HG02840 (cell line): Measurements from ENCODE around the gene ATG3.

ENCODE experiments used
- ATAC-seq: cut with Tn5 transposase; IDR thresholded peaks from one replicate; pipeline ENCODE4 v1.9.1; 2021; ENCODE audit warnings: mild to moderate bottlenecking, moderate library complexity, moderate number of reproducible peaks; ENCODE audit not compliant: unreplicated experiment, low FRiP score

The ATG3 gene

DNA sequence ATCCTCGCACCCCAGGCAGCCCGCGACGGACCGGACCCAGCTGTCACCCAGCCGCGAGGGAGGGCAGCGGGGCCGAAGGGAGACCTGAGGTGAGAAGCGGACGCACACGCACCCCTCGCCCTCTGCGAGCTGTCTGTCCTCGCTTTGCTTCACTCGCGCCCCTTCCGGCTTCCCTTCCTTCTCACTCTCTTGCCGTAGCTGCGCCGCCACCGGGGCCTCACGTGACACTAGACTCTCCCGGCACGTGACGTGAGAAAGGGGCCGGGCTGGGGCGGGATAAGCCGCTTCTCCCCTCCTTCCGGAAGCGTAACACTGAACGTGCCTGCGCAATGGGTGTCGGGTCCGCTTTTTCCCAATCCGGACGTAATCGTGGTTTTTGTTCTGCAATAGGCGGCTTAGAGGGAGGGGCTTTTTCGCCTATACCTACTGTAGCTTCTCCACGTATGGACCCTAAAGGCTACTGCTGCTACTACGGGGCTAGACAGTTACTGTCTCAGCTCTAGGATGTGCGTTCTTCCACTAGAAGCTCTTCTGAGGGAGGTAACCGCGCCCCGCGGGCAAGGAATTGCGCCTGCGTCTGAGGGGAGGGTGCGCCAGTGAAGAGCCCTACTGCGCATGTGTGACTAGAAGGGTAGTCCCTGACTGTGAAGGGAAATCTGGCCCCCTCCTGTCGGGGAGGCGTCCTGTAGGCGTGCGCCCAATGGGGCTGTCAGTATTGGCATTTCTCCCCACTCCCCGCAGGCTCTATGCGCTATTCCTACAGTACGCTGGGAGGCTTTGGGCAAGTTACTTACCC is at the start of gene ATG3, which contains the start of gene SLC35A5:
Gene ATG3 (minus strand): TSS at position 229 of the 796 bp plus-strand sequence. CDS start 434 bp downstream, outside the sequence.
Gene SLC35A5 (plus strand): TSS at position 312 of the 796 bp plus-strand sequence. CDS start 1,359 bp downstream, outside the sequence.
- ATAC-seq, result peak; percentile 84

DNA sequence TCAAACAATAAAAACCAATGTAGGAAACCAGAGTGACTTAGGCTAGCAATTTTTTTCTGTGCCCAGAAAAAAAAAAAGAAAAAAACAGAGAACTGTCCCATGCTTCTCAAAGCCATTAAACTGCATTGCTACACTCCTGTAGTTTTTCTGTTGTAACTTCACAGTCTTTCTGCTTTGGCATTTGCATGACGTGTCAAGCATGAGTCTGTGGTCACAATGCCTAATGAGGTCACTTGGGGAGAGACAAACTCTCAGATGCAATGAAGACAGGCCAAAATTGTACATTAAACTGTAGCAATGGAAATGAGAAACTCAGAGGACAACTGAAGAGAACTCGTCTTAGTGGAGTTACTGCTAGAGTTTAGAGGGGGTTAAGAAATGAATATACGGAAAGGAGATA is 48.4 kb upstream of the ATG3 start:
- ATAC-seq, result no peak

DNA sequence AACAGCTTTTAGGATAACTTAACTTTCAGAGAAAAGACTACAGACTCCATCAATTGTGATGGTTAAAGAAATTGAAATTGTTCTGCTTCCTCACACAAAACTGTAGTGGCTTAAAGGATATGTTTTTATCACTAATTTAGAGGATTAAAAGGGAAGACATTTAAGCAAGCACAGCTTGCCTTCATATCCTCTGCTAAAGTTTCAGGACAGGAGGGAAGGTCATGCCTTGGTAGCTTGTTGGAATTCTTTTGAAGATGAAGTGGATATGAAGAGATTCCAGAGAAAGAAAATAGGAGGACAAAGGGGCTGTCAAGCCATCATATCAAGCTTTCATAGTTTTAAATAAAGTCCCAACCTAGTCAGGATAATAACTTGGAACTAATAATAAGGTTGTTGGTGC is 46.1 kb upstream of the ATG3 start:
- no peak for ATAC-seq

DNA sequence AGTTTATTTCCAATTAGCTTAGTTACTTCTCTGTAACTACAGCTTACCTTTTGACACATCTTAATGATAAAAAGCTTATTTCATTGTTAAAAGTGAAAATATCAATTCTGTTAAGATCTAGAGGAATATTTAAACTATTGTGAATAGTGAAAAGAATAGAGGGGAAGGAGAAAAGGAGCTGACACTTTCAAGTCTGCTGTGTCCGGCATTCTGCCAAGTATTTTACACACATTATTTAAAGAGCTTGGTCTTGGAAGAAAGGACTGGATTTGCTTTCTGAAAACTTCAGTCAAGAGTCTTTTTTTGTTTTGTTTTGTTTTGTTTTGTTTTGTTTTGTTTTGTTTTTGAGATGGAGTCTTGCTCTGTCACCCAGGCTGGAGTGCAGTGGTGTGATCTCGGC is 44.3 kb upstream of the ATG3 start:
- no peak for ATAC-seq

DNA sequence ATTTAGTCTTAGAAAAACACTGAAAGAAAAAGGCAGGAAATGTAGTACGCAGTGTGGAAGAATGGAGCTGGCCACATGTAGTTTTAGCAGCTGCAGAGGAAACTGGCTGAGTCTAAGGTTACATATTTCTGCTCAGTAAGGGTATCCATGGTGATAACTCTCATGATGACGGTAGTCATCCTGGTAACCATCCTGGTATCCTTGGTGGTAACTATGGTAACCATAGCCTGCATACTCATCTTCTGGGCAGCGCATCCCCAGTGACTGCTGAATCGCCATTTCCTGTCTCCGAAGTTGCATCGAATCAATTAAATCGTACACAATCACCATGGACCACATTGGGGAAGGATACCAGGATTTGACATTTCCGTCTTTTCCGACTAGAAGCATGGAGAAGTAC is 43.5 kb upstream of the ATG3 start:
- ATAC-seq, result no peak

GRCh38 chr3:112604536-112604935 is 42.8 kb upstream of the ATG3 start:
- no peak for ATAC-seq

- peak; percentile 69 for ATAC-seq
These were observed 40.6 kb upstream of the ATG3 start for GRCh38 chr3:112602217-112602838.

- ATAC-seq, result no peak
These were observed 37.0 kb upstream of the ATG3 start for GRCh38 chr3:112598731-112599130.

DNA sequence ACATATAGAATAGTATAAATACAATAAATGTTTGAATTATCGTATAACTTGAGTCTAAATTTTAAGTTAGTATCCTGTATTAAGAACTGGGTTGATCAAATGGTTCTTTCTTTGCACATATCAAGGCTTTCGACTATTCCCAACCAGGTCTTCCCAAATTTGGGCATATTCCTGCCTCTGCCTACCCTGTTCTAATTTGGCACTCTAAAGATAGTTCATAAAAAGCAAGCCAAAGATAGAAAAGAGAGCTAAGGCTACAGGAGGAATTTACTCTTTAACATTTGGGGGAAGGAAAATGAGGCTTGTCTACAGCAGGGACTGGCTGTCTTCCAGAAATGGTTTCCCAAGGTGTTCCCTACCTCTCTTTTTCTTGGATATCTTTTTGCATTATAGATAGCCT is 36.2 kb upstream of the ATG3 start:
- no peak for ATAC-seq

DNA sequence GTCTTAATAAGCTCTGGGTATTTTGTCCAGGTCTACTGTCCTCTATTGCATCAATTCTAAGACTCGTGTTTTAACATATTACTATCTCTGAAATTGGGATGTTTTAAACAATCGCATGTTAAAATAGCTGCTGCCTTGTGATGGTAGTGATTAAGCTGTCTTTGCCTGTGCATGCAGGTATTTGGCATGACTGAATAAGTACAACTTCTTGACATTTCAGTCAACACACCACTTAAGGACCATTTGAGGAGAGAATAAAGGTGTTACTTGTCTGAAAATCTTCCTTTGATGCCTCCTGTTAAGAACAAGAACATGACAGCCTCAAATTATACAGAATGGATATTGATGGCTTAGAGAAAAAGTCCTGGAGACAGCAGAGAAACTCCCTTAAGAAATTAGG is 33.1 kb upstream of the ATG3 start:
- ATAC-seq, result no peak

DNA sequence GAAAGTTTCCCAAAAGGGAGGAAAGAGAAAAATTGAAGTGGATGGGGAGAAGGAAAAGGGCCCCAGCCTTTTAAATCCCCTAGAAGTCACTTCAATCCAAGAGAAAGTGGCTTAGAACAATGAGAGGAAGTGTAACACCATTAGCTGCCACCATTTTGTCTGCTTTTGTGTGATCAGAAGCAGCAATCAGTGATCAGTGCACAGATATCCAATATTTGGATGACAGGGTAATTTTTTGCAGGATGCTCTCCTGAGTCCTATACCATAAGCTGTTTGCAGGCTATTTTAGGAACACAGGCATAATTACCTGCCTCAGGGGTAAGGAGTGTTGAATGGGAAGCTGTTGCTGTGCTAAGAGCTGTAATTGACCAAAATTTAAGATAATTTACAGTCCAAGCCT is 31.5 kb upstream of the ATG3 start:
- ATAC-seq, result no peak

- ATAC-seq, result no peak
These were observed 25.6 kb upstream of the ATG3 start for GRCh38 chr3:112587336-112587735.

- ATAC-seq, result no peak
These were observed 24.0 kb upstream of the ATG3 start for GRCh38 chr3:112585782-112586181.

DNA sequence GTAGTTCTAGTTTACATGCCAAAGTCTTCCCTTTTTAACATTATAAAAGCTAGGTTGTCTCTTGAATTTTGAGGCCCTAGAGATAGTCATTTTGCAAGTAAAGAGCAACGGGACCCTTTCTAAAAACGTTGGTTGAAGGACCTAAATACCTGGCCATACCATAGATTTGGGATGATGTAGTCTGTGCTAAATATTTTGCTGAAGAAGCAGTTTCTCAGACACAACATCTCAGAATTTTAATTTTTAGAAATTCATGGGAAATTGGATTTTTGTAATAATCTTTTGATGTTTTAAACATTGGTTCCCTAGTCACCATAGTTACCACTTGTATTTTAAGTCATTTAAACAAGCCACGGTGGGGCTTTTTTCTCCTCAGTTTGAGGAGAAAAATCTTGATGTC is 21.3 kb upstream of the ATG3 start:
- ATAC-seq, result no peak

- no peak for ATAC-seq
These were observed 20.6 kb upstream of the ATG3 start for GRCh38 chr3:112582244-112582874.

DNA sequence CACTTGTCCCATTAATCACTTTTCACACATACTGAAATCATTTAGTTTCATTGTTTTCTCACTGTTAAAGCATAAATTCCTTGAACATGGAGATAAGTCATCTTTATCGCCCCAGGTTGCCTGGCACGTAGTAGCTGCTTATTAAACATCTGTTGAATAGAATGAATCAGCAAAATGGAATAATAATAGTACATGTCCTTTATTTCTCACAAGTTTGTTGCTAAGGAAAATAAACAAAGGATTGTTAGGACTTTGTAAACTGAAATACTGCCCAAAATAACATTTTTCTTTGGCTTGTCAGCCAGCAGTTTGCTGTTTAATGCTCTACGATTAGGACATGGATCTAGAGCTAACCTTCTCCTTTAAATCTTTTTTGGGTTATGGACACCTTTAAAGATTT is 17.9 kb upstream of the ATG3 start:
- no peak for ATAC-seq

DNA sequence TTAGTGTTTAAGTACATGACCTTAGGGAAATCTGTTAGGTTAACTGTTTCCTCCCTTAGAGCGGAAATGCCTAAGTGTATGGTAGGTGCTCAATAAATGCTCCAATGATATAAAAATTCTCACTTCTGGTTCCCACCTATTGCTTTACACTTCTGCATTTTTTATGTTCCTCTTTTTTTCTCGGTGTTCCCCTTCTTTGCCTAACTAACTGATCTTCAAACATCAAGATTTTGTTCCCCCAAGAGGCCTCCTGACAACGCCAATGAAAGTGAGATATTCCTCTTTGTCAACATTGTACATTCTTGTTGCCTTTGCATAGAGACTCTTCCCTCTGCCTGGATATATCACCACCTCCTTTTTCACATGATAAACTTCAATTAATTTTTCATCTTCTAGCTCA is 17.5 kb upstream of the ATG3 start:
- ATAC-seq, result no peak

DNA sequence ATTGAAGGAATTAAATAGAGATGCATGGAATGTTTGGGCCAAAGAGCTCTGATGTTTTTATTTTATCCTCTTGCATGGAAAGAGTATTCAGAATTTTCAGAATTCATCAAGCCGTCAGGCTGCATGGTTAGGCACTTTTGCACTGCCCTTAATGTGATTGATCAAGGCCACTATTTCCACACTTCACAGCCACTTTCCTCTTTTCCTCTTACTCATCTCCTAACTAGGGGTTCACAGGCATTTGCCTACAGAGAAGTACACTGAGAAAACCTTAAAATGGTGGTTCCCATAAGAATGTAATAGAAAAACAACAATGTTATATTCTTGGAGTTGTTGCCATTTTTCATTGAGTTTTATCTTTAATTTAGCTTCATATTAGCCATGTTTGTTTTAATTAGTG is 10.9 kb upstream of the ATG3 start:
- no peak for ATAC-seq

GRCh38 chr3:112569265-112569664 is 7.5 kb upstream of the ATG3 start:
- ATAC-seq, result no peak

DNA sequence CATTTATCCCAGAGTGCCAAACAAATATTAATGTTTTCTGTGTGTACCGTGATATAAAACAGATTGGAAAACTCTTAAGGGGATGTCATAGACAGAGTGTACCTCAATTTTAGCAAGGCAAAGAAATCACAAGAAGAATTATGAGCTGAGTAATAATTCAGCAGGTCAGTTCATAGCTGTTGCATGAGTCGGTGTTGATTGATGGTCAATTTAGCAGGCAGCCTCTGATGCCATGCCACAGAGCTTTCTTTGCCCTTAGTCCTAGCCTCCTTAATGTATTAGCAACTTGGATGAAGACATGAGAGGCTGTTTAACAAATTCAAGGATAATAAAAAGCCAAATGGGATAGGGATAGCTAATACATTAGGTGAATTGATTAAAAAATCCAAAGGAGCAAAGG is 6.9 kb upstream of the ATG3 start:
- ATAC-seq, result no peak

DNA sequence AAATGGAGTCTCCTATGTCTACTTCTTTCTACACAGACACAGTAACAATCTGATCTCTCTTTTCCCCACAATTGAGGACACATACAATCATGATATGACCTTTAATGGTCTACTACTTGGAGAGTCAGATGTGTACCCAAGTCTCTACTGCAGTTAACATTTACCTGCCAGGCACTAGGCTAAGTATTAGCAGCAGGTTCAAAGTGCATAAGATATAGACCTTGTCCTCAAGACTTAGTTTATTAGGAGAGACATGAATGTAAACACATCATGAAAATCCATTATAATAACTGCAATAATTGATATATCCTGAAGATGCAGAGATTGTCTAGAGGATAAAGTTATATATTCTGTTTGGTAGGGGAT is 3.2 kb upstream of the ATG3 start:
- no peak for ATAC-seq
